SK-N-SH treated with all-trans-retinoic acid at 6 μM for 48 hours (cell line): ENCODE results near the gene PRR22.

Experiments
- ATAC-seq: fragments of 200-7000 bp; cut with Tn5 transposase; 3 replicates; pipeline ENCODE4 v1.9.1; 2020; ENCODE audit warnings: mild to moderate bottlenecking, moderate library complexity
- ARNTL ChIP-seq: fragments of 450-650 bp; formaldehyde crosslinking; IDR thresholded peaks from 2 replicates; pipeline ENCODE4 v1.5.0; 2020; ENCODE audit warnings: low read depth, mild to moderate bottlenecking, moderate library complexity, borderline replicate concordance
- BACH2 ChIP-seq: fragments of 250-450 bp; sonication (Bioruptor Pico); IDR thresholded peaks from 2 replicates; pipeline ENCODE4 v1.9.0; 2021; ENCODE audit warnings: mild to moderate bottlenecking, borderline replicate concordance
- CSDC2 ChIP-seq: fragments of 250-450 bp; sonication (Bioruptor Pico); IDR thresholded peaks from 2 replicates; pipeline ENCODE4 v1.5.0; 2020; ENCODE audit warnings: mild to moderate bottlenecking, moderate library complexity
- CSRNP3 ChIP-seq: fragments of 250-450 bp; sonication (Bioruptor Pico); IDR thresholded peaks from 2 replicates; pipeline ENCODE4 v1.5.1; 2021; ENCODE audit warnings: mild to moderate bottlenecking, moderate library complexity
- ESRRG ChIP-seq: fragments of 250-450 bp; sonication (Bioruptor Pico); IDR thresholded peaks from 2 replicates; pipeline ENCODE4 v1.6.1; 2021; ENCODE audit warnings: mild to moderate bottlenecking
- ISL1 ChIP-seq: fragments of 250-450 bp; sonication (Bioruptor Pico); IDR thresholded peaks from 2 replicates; pipeline ENCODE4 v2.1.2; 2022; ENCODE audit warnings: mild to moderate bottlenecking, moderate library complexity
- PPARA ChIP-seq: fragments of 250-450 bp; sonication (Bioruptor Pico); IDR thresholded peaks from 2 replicates; pipeline ENCODE4 v1.5.0; 2020; ENCODE audit warnings: mild to moderate bottlenecking, borderline replicate concordance
- RARB ChIP-seq: fragments of 250-450 bp; sonication (Bioruptor Pico); IDR thresholded peaks from 2 replicates; pipeline ENCODE4 v1.8.0; 2021; ENCODE audit warnings: mild to moderate bottlenecking, moderate library complexity
- TCF4 ChIP-seq: fragments of 250-450 bp; sonication (Bioruptor Pico); IDR thresholded peaks from 2 replicates; pipeline ENCODE4 v1.8.0; 2021; ENCODE audit warnings: mild to moderate bottlenecking, moderate library complexity, borderline replicate concordance
- TOX ChIP-seq: fragments of 250-450 bp; sonication (Bioruptor Pico); IDR thresholded peaks from 2 replicates; pipeline ENCODE4 v1.8.0; 2021; ENCODE audit warnings: mild to moderate bottlenecking, moderate library complexity, borderline replicate concordance
- TSHZ2 ChIP-seq: fragments of 250-450 bp; sonication (Bioruptor Pico); IDR thresholded peaks from 2 replicates; pipeline ENCODE4 v1.5.0; 2020; ENCODE audit warnings: mild to moderate bottlenecking, moderate library complexity
- ZFP3 ChIP-seq: fragments of 250-450 bp; sonication (Bioruptor Pico); IDR thresholded peaks from 2 replicates; pipeline ENCODE4 v1.5.0; 2020; ENCODE audit warnings: mild to moderate bottlenecking, moderate library complexity
- ZFP30 ChIP-seq: fragments of 450-650 bp; formaldehyde crosslinking; IDR thresholded peaks from 2 replicates; pipeline ENCODE4 v1.5.0; 2022; ENCODE audit warnings: mild to moderate bottlenecking, moderate library complexity
- ZNF565 ChIP-seq: fragments of 450-650 bp; formaldehyde crosslinking; conservative IDR thresholded peaks from 2 replicates; pipeline ENCODE4 v1.5.0; 2020; ENCODE audit warnings: low read depth, mild to moderate bottlenecking, moderate library complexity
- ZNF70 ChIP-seq: fragments of 450-650 bp; formaldehyde crosslinking; IDR thresholded peaks from 2 replicates; pipeline ENCODE4 v1.5.0; 2020; ENCODE audit warnings: mild to moderate bottlenecking, moderate library complexity
- ZNF8 ChIP-seq: fragments of 450-650 bp; formaldehyde crosslinking; IDR thresholded peaks from 2 replicates; pipeline ENCODE4 v1.5.0; 2020; ENCODE audit warnings: mild to moderate bottlenecking, moderate library complexity
- TF ChIP-seq, protein P1 (sequence below): fragments of 250-450 bp; sonication (Bioruptor Pico); IDR thresholded peaks from 2 replicates; pipeline ENCODE4 v1.8.0; 2020; ENCODE audit warnings: mild to moderate bottlenecking, moderate library complexity, borderline replicate concordance
- TF ChIP-seq, protein P2 (sequence below): fragments of 250-450 bp; sonication (Bioruptor Pico); IDR thresholded peaks from 2 replicates; pipeline ENCODE4 v1.8.0; 2021; ENCODE audit warnings: low read depth, mild to moderate bottlenecking, moderate library complexity, borderline replicate concordance
- TF ChIP-seq, protein P3 (sequence below): fragments of 250-450 bp; sonication (Bioruptor Pico); IDR thresholded peaks from 2 replicates; pipeline ENCODE4 v1.5.1; 2020; ENCODE audit warnings: low read depth, mild to moderate bottlenecking, moderate library complexity

The PRR22 gene

GRCh38 chr19:5775668-5776309, 8.8 kb downstream of the PRR22 start:
- no peak for TF ChIP-seq ZNF8
- TF ChIP-seq CSRNP3 (CRISPR knock-in tag) = no peak
- no peak for TF ChIP-seq ZNF565 (CRISPR knock-in tag)
- TF ChIP-seq, protein P1, sequence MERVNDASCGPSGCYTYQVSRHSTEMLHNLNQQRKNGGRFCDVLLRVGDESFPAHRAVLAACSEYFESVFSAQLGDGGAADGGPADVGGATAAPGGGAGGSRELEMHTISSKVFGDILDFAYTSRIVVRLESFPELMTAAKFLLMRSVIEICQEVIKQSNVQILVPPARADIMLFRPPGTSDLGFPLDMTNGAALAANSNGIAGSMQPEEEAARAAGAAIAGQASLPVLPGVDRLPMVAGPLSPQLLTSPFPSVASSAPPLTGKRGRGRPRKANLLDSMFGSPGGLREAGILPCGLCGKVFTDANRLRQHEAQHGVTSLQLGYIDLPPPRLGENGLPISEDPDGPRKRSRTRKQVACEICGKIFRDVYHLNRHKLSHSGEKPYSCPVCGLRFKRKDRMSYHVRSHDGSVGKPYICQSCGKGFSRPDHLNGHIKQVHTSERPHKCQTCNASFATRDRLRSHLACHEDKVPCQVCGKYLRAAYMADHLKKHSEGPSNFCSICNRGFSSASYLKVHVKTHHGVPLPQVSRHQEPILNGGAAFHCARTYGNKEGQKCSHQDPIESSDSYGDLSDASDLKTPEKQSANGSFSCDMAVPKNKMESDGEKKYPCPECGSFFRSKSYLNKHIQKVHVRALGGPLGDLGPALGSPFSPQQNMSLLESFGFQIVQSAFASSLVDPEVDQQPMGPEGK = no peak
- TF ChIP-seq ZFP30 (CRISPR knock-in tag) = no peak
- TF ChIP-seq, protein P2, sequence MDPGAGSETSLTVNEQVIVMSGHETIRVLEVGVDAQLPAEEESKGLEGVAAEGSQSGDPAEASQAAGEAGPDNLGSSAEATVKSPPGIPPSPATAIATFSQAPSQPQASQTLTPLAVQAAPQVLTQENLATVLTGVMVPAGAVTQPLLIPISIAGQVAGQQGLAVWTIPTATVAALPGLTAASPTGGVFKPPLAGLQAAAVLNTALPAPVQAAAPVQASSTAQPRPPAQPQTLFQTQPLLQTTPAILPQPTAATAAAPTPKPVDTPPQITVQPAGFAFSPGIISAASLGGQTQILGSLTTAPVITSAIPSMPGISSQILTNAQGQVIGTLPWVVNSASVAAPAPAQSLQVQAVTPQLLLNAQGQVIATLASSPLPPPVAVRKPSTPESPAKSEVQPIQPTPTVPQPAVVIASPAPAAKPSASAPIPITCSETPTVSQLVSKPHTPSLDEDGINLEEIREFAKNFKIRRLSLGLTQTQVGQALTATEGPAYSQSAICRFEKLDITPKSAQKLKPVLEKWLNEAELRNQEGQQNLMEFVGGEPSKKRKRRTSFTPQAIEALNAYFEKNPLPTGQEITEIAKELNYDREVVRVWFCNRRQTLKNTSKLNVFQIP (CRISPR knock-in tag) = no peak
- TF ChIP-seq, all 23 proteins: peak for 0
- ATAC-seq = peak; percentile 44

- no peak for ATAC-seq
- TF ChIP-seq TCF4 (CRISPR knock-in tag) = no peak
- no peak for TF ChIP-seq ZFP3 (CRISPR knock-in tag)
- TF ChIP-seq ARNTL (CRISPR knock-in tag) = no peak
- no peak for TF ChIP-seq TOX (CRISPR knock-in tag)
- TF ChIP-seq ZFP30 (CRISPR knock-in tag) = no peak
- TF ChIP-seq TSHZ2 (CRISPR knock-in tag) = no peak
- TF ChIP-seq ISL1 (CRISPR knock-in tag) = no peak
- TF ChIP-seq, protein P2 (CRISPR knock-in tag) = no peak
- no peak for TF ChIP-seq ESRRG (CRISPR knock-in tag)
- no peak for TF ChIP-seq ZNF565 (CRISPR knock-in tag)
- TF ChIP-seq ZNF8 = no peak
- TF ChIP-seq ZNF70 (CRISPR knock-in tag) = no peak
- TF ChIP-seq PPARA (CRISPR knock-in tag) = no peak
- TF ChIP-seq RARB (CRISPR knock-in tag) = no peak
- TF ChIP-seq, protein P3, sequence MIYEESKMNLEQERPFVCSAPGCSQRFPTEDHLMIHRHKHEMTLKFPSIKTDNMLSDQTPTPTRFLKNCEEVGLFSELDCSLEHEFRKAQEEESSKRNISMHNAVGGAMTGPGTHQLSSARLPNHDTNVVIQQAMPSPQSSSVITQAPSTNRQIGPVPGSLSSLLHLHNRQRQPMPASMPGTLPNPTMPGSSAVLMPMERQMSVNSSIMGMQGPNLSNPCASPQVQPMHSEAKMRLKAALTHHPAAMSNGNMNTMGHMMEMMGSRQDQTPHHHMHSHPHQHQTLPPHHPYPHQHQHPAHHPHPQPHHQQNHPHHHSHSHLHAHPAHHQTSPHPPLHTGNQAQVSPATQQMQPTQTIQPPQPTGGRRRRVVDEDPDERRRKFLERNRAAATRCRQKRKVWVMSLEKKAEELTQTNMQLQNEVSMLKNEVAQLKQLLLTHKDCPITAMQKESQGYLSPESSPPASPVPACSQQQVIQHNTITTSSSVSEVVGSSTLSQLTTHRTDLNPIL (CRISPR knock-in tag) = no peak
- no peak for TF ChIP-seq BACH2 (CRISPR knock-in tag)
- no peak for TF ChIP-seq CSDC2
- TF ChIP-seq, protein P1 = no peak
Measured at GRCh38 chr19:5774921-5775320, 9.6 kb downstream of the PRR22 start.
